ENCODE measurements around the gene MIB1.

MIB1 gene

DNA sequence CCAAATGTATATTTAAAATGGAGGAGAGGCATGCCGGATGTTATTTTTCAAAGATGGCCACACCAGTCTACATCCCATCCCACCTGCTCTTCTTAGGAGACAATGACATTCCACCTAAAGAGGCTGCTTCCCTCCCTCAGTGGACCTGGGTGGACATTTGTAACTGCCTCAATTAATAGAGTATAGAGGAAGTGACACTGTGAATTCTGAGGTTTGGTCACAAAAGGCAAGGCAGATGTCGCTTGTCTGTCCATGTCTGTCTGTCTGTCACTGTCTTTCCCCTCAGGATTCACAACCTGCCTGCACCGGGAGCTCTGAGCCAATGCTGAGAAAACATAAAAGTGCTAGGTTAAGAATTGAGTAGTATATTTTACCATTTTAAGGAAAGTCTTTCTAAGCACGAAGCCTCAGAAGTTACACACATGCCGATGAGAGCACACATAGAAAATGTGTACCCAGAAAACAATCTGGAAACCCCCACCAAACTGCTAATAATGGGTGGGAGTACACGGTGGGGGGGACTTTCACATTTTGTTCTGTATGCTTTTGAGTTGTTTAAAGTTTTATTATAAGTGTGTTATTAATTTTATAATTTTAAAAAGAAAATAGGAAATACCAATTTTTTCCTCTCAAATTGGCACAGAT, 21.0 kb downstream of the MIB1 start:
- H3K9me2 ChIP-seq (replicated peaks; ENCODE audit: control insufficient read depth, low read length) = no peaks in the 10 kb centered on the region
- H3K36me3 ChIP-seq (ENCODE audit: control insufficient read depth, low read length) = peaks cover 15% of the 10 kb centered on the region
- H3K4me1 ChIP-seq (ENCODE audit: control insufficient read depth, low read length) = peaks cover 8% of the 10 kb centered on the region
- peaks cover 64% of the 10 kb centered on the region for H3K79me2 ChIP-seq (ENCODE audit: control insufficient read depth, low read length)
- no peaks in the 10 kb centered on the region for H3K9me3 ChIP-seq (ENCODE audit: control insufficient read depth, insufficient read depth, low read length)
- H3K4me2 ChIP-seq (ENCODE audit: low read length) = peak overlapping the region; percentile 24; the same call in 1 of the 2 replicates
- H3K27me3 ChIP-seq (ENCODE audit: control insufficient read depth, low read length) = no peaks in the 10 kb centered on the region
- peaks cover 7% of the 10 kb centered on the region for H4K20me1 ChIP-seq (ENCODE audit: control insufficient read depth, insufficient read depth, low read depth, low read length)
- H3K27ac ChIP-seq (ENCODE audit: low read depth, low read length) = no peak overlapping the region
- TF ChIP-seq EZH2phosphoT487 (IDR thresholded peaks at IDR 0.05; ENCODE audit: borderline replicate concordance, low read length) = no peak
- TF ChIP-seq, protein P1, sequence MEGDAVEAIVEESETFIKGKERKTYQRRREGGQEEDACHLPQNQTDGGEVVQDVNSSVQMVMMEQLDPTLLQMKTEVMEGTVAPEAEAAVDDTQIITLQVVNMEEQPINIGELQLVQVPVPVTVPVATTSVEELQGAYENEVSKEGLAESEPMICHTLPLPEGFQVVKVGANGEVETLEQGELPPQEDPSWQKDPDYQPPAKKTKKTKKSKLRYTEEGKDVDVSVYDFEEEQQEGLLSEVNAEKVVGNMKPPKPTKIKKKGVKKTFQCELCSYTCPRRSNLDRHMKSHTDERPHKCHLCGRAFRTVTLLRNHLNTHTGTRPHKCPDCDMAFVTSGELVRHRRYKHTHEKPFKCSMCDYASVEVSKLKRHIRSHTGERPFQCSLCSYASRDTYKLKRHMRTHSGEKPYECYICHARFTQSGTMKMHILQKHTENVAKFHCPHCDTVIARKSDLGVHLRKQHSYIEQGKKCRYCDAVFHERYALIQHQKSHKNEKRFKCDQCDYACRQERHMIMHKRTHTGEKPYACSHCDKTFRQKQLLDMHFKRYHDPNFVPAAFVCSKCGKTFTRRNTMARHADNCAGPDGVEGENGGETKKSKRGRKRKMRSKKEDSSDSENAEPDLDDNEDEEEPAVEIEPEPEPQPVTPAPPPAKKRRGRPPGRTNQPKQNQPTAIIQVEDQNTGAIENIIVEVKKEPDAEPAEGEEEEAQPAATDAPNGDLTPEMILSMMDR (IDR thresholded peaks at IDR 0.05; ENCODE audit: low read depth, low read length, poor library complexity, severe bottlenecking) = no peak
- peaks cover 3% of the 10 kb centered on the region; the same call in 1 of the 2 replicates for H3F3A ChIP-seq (ENCODE audit: control insufficient read depth, insufficient read depth)
- no peak overlapping the region for H3K4me3 ChIP-seq (ENCODE audit: low read length)

DNA sequence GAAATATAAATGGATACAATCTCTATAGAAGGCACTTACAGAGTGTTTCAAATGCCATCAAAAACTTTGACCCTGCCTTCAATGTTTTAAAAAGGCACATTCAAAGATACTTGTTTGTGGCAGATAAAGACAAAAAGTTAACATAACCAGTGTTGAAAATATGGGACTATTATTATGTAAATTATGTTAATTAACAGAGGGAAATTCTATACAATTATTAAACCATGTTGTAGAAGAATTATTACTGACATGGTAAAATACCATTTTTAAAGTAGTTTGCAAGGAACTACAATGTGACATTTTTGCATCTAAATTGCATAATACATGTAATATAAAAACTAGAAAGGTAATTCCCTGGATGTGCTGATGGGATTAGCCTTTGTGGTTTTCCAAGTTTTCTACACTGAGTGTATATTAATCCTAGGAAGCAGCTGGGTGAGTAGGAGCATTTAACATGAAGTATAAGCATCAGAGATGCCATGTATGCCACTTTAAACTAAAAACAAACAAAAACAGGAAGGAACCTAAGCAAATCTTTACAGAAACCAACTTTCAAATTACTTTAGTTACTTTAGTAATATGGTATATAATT, 21.7 kb downstream of the MIB1 start:
- no peaks in the 10 kb centered on the region for H3K9me3 ChIP-seq (ENCODE audit: control insufficient read depth, insufficient read depth, low read length)
- no peak overlapping the region for H3K4me2 ChIP-seq (ENCODE audit: low read length)
- peaks cover 59% of the 10 kb centered on the region for H3K79me2 ChIP-seq (ENCODE audit: control insufficient read depth, low read length)
- H3K36me3 ChIP-seq (ENCODE audit: control insufficient read depth, low read length) = peaks cover 18% of the 10 kb centered on the region
- TF ChIP-seq EZH2phosphoT487 (IDR thresholded peaks at IDR 0.05; ENCODE audit: borderline replicate concordance, low read length) = no peak
- TF ChIP-seq, protein P1 (IDR thresholded peaks at IDR 0.05; ENCODE audit: low read depth, low read length, poor library complexity, severe bottlenecking) = no peak
- H3K27me3 ChIP-seq (ENCODE audit: control insufficient read depth, low read length) = no peaks in the 10 kb centered on the region
- H3F3A ChIP-seq (ENCODE audit: control insufficient read depth, insufficient read depth) = peaks cover 3% of the 10 kb centered on the region; the same call in 1 of the 2 replicates
- H3K4me1 ChIP-seq (ENCODE audit: control insufficient read depth, low read length) = peaks cover 8% of the 10 kb centered on the region
- peaks cover 7% of the 10 kb centered on the region; the same call in 1 of the 2 replicates for H4K20me1 ChIP-seq (ENCODE audit: control insufficient read depth, insufficient read depth, low read depth, low read length)
- H3K27ac ChIP-seq (ENCODE audit: low read depth, low read length) = no peak overlapping the region
- no peaks in the 10 kb centered on the region for H3K9me2 ChIP-seq (replicated peaks; ENCODE audit: control insufficient read depth, low read length)
- H3K4me3 ChIP-seq (ENCODE audit: low read length) = no peak overlapping the region

DNA sequence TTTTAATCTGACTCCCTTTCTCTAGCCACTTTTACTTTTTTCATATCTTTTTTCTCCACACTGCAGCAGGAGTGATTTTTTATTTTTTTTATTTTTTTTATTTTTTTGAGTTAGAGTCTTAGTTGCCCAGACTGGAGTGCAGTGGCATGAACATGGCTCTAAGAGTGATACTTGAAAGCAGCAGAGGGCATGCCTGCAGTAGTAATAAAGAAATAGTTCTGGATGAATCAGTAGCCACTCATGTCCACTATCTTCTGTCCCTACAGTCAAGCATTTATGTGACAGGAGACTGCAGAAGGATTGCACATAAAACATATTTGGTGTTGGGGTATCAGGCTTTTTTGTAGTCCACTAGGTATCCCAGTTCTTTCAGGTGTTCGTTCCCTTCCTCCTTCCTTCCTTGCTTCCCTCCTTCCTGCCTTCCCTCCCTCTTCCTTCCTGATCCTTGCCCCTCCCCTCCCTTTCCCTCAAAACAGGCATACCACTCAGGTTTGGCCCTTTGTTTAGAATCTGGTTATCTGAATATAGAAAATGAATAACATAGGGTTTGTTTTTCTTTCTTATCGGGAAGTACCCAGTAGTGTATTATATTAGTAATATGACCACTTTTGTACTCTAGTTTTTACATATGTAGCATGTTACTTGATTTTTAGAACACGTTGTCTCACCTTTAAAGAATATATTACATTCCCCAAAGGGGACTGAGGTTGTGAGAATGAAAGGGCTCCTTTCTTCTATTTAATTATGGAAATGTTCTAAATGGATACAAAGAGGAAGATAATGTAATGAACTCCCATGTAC, 23.5 kb downstream of the MIB1 start:
- H3K27me3 ChIP-seq (ENCODE audit: control insufficient read depth, low read length) = no peaks in the 10 kb centered on the region
- H3K4me2 ChIP-seq (ENCODE audit: low read length) = no peak overlapping the region
- H3K27ac ChIP-seq (ENCODE audit: low read depth, low read length) = no peak overlapping the region
- peaks cover 28% of the 10 kb centered on the region for H3K36me3 ChIP-seq (ENCODE audit: control insufficient read depth, low read length)
- no peak overlapping the region for H3K4me3 ChIP-seq (ENCODE audit: low read length)
- H3K4me1 ChIP-seq (ENCODE audit: control insufficient read depth, low read length) = peaks cover 8% of the 10 kb centered on the region
- peaks cover 49% of the 10 kb centered on the region for H3K79me2 ChIP-seq (ENCODE audit: control insufficient read depth, low read length)
- H3K9me3 ChIP-seq (ENCODE audit: control insufficient read depth, insufficient read depth, low read length) = no peaks in the 10 kb centered on the region
- H4K20me1 ChIP-seq (ENCODE audit: control insufficient read depth, insufficient read depth, low read depth, low read length) = peaks cover 7% of the 10 kb centered on the region; the same call in 1 of the 2 replicates
- no peak for TF ChIP-seq EZH2phosphoT487 (IDR thresholded peaks at IDR 0.05; ENCODE audit: borderline replicate concordance, low read length)
- TF ChIP-seq, protein P1 (IDR thresholded peaks at IDR 0.05; ENCODE audit: low read depth, low read length, poor library complexity, severe bottlenecking) = no peak
- H3F3A ChIP-seq (ENCODE audit: control insufficient read depth, insufficient read depth) = peaks cover 3% of the 10 kb centered on the region; the same call in 1 of the 2 replicates
- no peaks in the 10 kb centered on the region for H3K9me2 ChIP-seq (replicated peaks; ENCODE audit: control insufficient read depth, low read length)
